T-helper 1 cell (primary cell): ENCODE measurements around the gene SLC5A1.
A peak's percentile ranks its signal among the peaks of the same experiment; 100 is the strongest.

Experiments
- DNase-seq, 5 donors: peaks; one replicate each; pipeline ENCODE4 v3.0.0-alpha.2; 2012 to 2020
- total RNA-seq, 4 donors: gene quantifications; one replicate each; lab custom pipeline; 2026; lab: John Stamatoyannopoulos, UW

SLC5A1 gene
- total RNA-seq = 0 to 0.15 (median 0) reads per million in 4 donors

DNA sequence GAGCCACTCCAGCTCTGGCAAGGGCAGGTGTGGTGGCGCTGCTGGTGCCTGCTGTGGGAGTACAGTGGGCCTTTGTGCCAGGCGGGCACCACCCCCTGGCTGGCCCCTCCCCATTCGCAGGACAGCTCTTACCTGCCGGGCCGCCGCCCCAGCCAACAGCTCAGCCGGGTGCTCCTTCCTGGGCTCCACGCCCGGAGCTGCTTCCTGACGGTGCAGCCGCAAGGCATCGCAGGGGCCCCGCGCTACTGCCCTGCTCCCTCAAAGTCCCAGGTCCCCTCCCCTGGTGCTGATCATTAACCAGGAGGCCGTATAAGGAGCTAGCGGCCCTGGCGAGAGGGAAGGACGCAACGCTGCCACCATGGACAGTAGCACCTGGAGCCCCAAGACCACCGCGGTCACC, at the start of gene SLC5A1:
Gene SLC5A1, plus strand, starts transcription at position 338 of the 400 bp plus-strand sequence. Its CDS starts 21 bp downstream, at position 359.
- DNase-seq = no peak

DNA sequence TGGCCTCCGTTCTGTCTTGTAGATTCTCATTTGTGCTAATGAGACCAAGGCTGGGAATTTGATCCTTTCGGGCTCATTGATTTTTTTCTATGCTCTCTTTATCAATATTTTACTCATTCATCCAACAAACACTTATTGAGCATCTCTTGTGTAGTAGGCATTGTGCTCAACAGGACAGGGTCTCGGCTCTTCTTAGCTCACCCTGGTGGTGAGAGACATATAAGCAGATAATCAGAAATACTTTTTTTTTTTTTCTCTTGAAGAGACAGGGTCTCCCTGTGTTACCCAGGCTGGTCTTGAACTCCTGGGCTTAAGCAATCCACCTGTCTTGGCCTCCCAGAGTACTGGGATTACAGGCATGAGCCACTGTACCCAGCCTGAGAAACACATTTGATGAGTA, 48.0 kb upstream of the SLC5A1 start:
- DNase-seq = no peak

DNA sequence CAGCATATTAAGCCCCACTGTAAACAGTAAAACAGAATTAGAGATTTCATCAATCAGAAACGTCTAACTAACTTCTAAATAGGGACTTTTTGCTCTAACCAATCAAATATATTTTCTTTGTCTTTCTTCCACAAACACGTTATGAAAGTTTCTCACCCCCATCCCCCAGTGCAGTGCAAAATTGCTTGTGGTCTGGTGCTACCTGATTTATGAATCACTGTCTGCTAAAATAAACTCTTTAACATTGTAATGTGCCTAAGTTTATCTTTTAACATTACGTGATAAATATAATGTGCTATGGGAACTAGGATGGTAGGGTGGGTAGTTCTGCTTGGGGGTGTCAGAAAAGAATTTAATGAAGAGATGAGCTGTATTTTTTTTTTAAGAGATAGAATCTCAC, 47.3 kb upstream of the SLC5A1 start:
- no peak for DNase-seq

DNA sequence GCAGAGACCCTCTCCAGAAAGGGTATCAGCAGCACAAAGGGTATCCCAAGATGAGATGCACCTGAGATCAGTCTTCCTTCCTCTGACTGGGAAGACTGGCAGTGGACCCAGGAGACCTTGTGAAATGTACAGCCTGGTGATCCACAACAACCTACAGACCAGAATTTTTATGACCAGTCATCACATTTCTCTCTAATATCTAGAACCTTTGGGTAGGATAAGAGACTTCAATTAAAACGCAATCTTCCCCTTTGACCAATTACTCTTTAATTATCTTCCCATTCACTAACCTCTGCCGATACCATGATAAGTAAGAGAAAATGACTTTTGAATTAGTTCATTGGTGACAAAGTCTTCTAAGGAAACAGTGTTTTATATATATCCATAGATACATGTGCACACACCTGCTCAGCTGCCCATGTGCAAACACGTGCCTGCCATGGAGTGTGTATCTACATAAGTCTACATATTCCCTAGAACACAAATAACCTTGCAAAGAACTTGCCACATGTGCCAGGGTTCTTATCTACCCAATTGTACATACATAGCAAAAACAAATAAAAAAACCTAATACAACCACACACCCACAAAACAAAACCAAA, 44.2 kb upstream of the SLC5A1 start:
- DNase-seq = no peak

DNA sequence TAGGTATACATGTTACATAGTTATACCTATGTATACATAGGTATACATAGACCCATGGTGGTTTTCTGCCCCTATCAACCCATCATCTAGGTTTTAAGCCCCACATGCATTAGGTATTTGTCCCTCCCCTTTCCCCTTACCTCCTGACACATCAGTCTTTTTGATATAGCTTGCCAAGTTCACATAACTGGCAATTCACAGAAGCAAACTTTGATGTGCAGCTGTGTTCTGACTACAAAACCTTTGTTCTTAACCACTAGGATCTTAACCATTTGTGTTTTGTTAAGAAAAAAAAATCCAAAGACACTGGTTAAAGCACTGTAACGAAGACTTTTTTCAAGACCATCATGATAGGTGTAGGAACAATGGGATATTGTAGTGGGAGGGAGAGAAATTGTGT, 42.9 kb upstream of the SLC5A1 start:
- DNase-seq = no peak

DNA sequence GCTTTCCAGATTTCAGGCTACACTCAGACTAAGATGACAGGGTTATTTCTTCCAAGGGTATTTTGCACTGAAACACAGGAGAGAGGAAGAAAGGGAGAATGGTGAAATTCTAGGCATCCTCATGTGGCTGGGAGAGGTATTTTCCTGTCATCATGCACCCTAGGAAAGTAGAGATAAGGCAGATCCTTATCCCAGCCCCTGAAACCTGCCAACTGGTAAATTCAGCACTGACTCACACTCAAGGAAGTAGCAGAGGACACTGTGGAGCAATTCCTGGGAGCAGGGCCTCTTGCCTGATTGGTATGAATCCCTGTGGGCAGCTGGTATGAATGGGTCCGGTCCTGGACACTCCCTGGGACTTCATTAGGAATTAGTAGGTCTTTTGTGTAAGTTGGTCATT, 37.6 kb upstream of the SLC5A1 start:
- DNase-seq = no peak

DNA sequence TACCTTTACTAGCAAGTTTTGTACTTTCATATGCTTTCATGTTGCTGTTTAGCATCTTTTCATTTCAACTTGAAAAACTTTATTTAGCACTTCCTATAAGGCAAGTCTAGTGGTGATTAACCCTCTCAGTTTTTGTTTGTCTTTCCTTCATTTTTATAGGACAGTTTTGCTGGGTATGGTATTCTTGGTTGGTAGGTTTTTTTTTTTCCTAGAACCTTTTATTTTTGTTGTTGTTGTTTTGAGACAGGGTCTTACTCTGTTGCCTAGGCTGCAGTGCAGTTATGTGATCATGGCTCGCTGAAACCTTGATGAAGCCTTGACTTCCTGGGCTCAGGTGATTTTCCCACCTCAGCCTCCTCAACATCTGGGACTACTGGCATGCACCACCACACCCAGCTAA, 29.9 kb upstream of the SLC5A1 start:
- DNase-seq = no peak

DNA sequence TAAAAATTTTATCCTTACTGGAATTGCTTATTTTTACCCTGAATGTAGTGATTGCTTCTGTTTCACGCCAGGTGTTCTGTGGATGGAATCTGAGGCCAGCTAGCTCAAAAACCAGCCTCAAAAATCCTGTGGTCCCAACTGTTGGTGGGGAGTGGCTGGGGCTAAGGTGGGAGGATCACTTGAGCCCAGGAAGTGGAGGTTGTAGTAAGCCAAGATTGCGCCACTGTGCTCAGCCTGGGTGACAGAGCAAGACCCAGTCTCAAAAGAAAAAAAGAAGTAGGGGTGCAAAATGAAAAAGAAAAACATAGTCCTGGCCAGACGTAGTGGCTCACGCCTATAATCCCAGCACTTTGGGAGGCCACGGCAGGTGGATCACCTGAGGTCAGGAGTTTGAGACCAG, 27.0 kb upstream of the SLC5A1 start:
- no peak for DNase-seq

DNA sequence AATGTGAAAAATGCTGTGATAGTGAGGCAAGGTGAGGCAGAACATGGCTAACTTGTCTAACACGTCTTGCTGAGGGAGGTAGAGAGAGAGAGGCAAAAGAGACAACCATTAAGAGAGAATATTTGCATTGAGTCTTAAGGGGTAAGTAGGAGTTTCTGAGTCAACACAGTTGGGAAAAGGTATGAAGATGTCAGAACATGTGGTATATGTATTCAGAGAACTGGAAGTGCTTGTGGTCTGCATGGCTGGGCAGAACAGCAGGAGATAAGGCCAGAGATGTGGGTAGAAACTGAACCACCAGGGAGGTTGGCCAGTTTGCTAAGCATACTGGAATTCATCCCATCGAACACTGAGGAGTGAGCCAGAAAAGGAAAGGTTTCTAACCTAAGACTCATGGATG, 25.0 kb upstream of the SLC5A1 start:
- no peak for DNase-seq

DNA sequence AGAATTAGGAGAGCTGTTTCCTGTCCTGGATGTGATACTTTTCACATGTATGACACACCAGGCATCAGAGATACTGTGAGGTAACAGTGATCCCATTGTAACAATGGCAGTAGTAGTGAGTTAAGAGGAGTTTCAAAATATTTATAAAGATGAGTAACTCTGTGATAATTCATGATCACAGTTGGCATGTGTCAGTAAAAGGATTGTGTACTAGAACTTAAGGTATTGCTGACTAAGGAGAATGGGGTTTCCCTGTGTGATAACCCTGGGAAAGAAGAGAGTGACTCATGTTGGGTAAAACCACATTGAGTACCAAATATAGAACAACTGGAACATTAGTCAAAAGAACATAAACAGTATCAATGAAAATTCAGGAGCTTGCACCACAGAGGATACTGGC, 22.9 kb upstream of the SLC5A1 start:
- DNase-seq = no peak

DNA sequence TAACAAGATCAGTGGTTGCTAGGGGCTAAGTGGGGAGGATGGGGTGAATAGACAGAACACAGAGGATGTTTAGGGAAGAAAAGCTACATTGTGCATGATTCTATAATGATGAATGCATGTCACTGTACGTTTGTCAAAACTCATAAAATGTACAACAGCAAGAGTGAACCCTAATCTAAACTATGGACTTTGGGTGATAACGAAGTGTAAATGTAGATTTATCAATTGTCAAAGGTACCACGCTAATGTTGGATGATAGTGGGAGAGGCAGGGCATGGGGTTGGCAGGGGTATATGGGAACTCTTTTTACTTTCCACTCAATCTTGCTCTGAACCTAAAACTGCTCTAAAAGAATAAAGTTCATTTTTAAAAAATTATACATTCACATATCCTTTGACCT, 21.3 kb upstream of the SLC5A1 start:
- no peak for DNase-seq

DNA sequence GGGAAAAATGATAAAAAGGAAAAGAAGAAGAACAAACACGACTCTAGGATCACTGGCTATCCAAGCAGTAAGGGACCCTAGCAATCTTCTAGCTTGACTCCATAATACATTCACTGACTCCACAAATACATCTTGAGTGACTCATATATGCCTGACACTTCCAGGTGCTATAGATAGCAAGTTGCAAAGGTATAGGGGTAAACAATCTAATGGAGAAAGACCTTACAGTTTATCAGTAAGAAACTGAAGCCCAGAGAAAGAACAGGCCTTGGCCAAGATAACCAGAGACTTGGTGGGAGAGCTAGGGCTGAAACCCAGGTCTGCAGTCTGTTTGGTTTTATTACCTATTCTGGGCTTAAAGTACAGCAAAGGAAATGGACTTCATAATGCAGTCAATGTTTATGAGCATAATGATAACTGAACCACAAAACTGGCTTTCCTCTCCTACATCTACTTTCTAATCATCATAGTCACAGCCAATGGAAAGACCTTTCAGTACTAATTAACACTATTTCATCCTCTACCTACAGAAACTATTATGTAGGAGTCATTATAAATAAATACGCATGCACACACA, 19.7 kb upstream of the SLC5A1 start:
- DNase-seq = no peak

DNA sequence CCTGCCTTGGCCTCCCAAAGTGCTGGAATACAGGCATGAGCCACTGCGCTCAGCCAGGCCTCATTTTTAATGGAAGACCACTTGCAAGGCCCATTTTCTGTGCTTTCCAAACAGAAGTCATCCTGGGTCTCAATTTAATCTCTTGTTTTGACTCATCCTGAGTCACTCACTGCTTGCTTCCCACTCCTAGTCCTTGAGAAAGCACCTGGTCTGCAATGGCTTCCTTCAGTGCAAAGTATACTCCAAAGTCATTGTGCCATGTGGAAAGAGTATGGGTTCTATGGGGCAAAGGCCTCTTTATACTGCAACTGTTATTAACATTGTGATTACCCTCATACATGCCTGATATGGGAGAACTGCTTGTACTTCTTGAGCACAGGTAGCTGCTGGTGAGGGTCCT, 18.3 kb upstream of the SLC5A1 start:
- DNase-seq = no peak

DNA sequence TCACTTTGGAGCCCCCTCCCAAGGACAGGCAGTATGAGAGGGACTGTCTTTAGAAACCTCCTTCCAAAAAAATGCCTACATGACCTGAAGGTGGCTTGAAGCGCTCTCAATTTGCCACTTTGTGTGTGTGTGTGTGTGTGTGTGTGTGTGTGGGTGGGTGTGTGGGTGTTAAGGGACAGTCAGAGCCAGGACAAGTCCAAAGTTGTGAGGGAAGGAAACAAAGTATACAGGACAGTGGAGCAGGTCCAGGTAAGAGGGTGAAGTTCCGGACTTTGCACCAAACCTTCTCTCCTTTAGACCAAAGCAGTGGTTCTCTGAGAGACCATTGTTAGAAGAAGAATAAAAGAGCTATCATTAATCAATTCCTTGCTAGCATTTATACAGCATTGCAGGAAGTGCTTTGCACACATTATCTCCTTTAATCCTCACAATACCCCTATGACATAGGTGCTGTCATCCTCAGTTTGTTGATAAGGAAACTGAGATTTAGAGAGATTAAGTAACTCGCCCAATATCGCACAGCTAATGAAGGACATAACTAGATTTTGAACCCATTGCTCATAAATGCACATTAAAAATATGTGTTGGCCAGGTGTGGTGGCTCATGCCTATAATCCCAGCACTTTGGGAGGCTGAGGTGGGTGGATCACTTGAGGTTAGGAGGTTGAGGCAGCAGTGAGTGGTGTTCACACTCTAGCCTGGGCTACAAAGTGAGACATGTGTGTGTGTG, 12.4 kb upstream of the SLC5A1 start:
- no peak for DNase-seq

DNA sequence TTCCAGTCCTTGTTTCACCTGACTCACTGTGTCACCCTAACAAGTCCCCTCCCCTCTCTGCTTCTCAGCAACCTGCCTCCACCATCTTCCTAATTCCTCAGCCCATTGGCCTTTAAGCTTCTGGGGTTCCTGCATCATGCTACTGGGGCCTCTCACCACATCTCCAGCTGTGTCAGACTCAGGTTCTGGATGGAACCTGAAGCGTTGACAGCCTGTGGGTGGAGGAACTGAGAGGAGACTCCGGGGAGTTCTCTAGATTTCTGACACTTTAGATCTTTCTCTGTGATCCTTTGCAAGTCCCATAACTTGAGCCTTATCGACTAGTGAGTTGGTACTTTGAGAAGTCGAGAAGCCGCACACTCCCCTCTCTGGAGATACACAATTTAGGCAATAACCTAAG, 11.6 kb upstream of the SLC5A1 start:
- DNase-seq = no peak

DNA sequence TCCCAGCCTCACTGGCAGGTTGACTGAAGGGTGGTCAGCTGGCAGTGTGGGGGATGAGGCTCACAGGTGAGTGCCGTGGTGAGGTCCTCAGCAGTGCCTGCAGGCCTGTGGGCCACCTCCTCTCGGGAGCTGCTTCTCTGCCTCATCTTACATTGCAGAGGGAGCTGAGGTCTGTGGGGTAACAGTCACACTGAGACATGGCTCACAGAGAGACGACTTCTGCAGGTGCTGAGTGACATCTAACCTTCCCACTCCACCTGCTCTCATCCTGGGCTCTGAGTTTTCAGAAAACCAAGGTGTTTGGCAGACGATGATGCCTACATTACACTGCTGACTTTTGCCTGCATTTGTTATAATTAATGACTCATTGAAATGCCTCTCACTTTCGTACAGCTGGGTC, 8.8 kb upstream of the SLC5A1 start:
- DNase-seq = no peak

DNA sequence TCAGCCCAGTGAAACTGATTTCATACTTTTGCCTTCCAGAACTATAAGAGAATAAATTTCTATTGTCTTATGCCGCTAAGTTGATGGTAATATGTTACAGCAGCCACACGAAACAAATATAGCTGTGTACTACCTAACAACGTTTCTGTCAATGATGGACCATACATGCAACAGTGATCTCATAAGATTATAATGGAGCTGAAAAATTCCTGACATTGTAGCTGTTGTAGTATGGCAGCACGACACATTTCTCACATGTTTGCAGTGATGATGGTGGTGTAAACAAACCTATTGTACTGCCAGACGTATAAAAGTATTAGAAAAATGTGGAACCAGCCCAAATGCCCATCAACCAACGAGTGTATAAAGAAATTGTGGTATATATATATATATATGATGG, 5.8 kb upstream of the SLC5A1 start:
- DNase-seq = no peak

DNA sequence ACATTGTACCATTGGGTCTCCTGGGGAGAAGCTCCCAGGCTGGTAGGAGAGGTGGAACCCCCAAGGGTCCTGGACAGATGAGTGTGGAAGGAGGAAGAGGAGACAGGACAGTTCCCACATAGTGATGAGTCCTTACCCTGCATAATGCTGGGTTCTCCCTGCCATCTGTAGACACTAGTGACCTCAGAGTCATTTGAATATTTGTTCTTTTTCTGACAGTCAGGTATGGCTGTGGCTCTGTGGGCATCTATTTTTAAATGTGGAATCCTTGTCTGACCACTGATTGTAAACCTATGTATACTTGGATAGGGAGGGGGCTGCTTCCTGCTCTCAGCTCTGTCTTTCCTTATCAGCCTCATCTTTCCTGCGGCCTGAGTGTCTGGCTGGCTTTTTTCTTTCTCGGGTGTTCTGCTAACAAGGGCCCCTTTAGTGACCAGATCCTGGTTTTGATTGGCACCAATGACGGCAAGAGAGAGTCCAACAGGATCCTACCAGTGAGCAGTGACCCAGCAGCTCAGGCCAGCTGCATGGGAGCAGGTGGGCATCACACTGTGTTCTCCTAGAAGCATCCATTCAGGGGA, 2.6 kb upstream of the SLC5A1 start:
- DNase-seq = no peak

DNA sequence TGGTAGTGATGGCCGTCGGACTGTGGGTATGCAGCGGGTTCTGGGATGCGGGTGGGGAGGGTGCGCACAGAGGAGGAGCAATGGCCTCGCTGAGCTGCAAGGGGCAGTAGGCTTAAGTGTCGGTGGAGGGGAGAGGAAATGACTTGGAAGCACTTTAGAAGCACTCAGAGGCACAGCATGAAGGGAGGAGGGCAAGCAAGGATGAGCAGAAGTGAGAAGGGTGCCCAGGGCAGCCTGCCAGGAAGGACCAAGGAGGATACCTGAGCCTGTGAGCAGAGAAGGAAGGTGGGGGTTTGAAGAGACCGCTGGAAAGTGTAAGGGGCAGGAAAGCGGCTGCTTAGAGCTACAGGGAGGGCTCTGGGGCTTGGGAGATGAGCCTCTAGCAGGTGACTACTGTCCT, 330 bp downstream of the SLC5A1 start:
- DNase-seq = no peak

DNA sequence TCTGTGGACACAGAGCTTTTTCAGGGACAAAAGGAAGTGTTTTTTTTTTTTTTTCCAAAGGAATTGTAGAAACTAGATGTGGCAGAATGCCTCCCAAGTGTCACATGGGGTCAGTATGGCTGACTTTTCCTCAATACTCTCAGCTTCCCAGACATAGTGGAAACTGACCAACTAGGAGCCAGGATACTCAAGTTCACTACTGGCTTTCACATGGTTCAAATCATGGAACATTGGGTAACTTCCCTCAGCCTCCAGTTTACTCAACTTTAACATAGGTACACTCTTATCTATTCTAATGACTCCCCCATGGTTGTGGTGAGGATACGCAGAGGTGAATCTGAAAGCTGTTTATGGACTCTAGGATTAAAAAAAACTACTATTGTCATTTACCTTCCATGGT, 1.4 kb downstream of the SLC5A1 start:
- DNase-seq = no peak

DNA sequence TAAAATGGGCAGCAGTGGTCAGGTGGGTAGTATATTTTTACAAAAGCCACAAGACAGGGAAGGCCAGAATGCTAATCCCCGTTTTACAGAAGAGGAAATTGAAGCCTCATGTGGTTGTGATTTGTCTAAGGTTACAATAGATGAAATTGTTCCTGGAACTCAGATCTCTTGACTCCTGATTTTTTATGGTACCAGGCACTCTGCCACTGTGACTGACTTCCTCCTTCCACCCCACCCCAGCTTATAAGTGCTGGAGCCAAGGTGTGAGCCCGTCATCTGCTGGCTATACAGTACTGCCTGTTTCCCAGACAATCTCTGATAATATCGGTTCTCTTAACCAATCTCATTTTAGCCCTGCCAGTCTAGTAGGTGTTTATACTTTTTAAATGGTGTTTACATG, 1.9 kb downstream of the SLC5A1 start:
- no peak for DNase-seq

DNA sequence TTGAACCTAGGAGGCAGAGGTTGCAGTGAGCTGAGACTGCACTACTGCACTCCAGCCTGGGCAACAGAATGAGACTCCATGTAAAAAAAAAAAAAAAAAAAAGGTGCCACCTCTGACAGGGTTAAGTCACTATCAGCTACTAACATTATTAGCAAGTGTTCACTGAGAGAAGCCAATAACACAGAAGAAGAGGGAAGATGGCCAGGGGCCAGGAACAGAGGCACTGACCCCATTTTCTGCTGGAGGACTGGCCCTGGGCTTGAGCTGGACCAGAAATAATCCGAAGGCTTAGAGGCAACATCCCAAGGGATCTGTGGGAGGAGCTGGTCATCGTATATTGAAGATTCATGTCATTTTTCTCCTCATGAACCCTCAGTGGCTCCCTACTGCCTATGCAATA, 5.0 kb downstream of the SLC5A1 start:
- DNase-seq = no peak

DNA sequence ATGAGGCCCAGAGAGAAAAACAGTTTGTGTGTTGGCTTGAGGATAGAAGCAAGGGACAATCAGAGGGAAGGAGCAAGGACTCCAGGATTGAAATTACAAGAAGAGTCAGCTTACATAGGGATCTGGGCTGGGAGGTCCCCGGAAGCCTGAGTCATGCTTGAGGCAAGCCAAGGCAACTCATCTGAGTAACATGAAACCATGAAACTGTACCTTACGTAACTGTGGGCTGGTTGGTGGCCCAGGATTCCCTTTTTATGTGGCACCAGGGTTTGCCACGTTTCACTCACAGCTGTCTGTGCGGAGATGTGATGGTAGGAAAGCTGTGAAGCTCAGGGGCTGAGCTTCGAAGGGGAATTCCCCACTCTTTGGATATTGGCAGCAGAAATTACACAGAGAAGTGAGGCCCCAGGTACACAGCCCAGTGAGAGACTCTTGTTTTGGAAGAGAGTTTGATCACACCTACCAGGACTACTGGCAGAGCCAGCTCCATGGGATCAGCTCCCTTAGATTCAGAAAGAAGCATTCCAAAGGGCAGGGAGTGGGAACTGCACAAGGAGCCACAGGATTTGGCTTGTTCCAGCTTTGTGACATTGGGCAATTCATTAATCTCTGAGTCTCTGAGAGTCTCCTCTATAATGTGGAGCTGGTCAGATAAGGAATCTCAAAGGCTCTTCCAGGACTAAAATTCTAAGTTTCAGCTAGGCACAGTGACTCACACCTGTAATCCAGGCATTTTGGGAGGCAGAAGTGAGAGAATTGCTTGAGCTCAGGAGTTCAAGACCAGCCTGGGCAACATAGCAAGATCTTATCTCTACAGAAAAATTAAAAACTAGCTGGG, 7.8 kb downstream of the SLC5A1 start:
- DNase-seq = peak in 2 of 5 donors; percentile 31 to 81
